NCI-H2107 (cell line): ENCODE data around the gene SHOC1.
"Not testable (repeated sequence)": the region's sequence is repeated elsewhere in the genome, so short reads cannot be mapped to it uniquely, and the experiment has no call there.

Experiments used
- DNase-seq: peaks from one replicate; lab custom pipeline; 2025; lab: John Stamatoyannopoulos, UW

Gene SHOC1

GRCh38 chr9:111805262-111805661, 10.5 kb upstream of the SHOC1 start:
- no peak for DNase-seq

- DNase-seq = no peak
Measured at GRCh38 chr9:111804636-111805035, 9.9 kb upstream of the SHOC1 start.

GRCh38 chr9:111803924-111804323, 9.2 kb upstream of the SHOC1 start:
- no peak for DNase-seq

- no peak for DNase-seq
Measured at GRCh38 chr9:111799915-111800526, 5.3 kb upstream of the SHOC1 start.

GRCh38 chr9:111799506-111799905, 4.8 kb upstream of the SHOC1 start:
- no peak for DNase-seq

GRCh38 chr9:111798786-111799185, 4.0 kb upstream of the SHOC1 start:
- no peak for DNase-seq

- no peak for DNase-seq
Measured at GRCh38 chr9:111795557-111795839, 761 bp upstream of the SHOC1 start.

- not testable (repeated sequence) for DNase-seq
Measured at GRCh38 chr9:111791821-111792220, 2.9 kb downstream of the SHOC1 start.

GRCh38 chr9:111789881-111790280, 4.9 kb downstream of the SHOC1 start:
- no peak for DNase-seq

- DNase-seq = no peak
Measured at GRCh38 chr9:111783857-111784256, 10.9 kb downstream of the SHOC1 start.

GRCh38 chr9:111783424-111783823, 11.3 kb downstream of the SHOC1 start:
- DNase-seq = no peak

GRCh38 chr9:111766066-111766465, 28.7 kb downstream of the SHOC1 start:
- no peak for DNase-seq

GRCh38 chr9:111762556-111762955, 32.2 kb downstream of the SHOC1 start:
- DNase-seq = no peak

- peak; percentile 13 for DNase-seq
Measured at GRCh38 chr9:111759762-111760639, 34.7 kb downstream of the SHOC1 start.

- no peak for DNase-seq
Measured at GRCh38 chr9:111754800-111755199, 39.9 kb downstream of the SHOC1 start.

- DNase-seq = no peak
Measured at GRCh38 chr9:111752455-111752854, 42.3 kb downstream of the SHOC1 start.
